HK-2 (cell line): ENCODE data around the gene TEC.
A peak's percentile ranks its signal among the peaks of the same experiment; 100 is the strongest.

Experiments
- DNase-seq: peaks from one replicate; pipeline ENCODE4 v3.0.0-alpha.2; 2018; ENCODE audit not compliant: unreplicated experiment

Gene TEC

DNA sequence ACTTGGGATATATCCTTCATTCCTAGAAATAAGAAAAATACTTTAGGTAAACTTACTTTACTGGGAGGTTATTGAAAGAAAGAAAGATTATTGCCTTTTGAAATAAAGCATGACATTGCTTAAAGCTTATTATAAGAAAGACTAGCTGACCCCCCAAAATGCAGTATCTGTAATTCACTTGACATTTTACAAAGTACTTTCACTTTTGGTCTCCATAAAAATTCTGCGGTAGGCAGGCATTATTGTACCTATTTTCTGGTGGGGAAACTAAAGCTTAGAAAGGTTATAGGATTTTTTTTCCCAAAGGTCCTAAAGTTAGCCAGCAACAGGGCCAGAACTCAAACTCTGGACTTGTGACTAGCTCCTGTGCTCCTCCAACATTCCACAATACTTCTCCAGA, 105.9 kb downstream of the TEC start:
- DNase-seq = no peak

DNA sequence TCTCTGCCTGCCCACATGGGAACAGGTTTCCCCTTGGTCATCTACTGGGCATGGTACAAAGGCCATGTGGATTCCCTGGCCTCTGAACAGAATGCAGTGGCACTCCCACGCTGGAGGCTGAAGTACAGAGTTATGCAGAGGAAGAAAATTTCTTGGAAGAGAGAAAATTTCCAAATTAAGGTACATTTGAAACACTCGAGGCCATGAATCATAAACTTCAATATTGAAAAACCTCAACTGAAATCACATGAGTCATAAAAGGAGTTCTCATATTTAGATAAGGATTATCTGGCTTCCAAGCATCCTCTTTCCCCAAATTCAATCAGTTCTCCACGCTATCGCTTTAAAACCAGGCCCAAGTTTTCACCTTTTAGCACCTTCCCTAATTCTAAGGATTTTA, 107.5 kb downstream of the TEC start:
- DNase-seq = no peak

DNA sequence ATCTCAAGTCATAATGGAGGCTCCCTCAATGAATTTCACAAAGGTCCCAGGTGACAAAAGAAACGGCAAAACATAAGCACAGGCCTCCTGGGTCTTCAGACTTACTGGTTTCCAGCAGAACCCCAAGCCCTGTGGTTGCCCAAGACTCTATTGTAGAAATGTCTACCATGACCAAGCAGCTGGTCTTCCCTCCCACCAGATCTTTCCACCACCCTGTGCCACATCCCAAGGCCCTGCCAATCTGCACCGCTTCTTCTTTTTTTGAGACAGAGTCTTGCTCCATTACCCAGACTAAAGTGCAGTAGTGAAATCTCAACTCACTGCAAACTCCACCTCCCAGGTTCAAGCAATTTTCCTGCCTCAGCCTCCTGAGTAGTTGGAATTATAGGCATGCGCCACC, 112.4 kb downstream of the TEC start:
- no peak for DNase-seq

DNA sequence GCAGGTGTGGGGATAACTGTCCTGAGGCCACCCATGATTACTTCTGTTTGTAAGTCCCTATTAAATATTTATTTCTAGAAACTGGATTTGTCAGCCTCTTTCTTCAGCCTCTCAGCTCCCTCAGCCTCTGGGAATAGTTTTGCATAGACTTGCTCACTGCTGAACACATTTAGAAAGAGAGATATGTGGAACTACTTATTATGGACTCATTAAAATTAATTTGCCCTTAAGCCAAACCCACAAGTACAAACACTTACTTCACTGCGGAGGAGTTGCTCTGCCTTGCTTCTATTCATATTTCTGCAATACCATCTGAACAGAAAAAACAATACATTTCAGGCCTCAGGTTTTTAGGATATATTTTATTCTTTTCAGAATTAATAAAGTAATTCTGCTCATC, 113.2 kb downstream of the TEC start:
- DNase-seq = no peak

- no peak for DNase-seq
Observed at GRCh38 chr4:48153791-48154550, 115.7 kb downstream of the TEC start.

GRCh38 chr4:48152259-48152658, 117.4 kb downstream of the TEC start:
- DNase-seq = no peak

DNA sequence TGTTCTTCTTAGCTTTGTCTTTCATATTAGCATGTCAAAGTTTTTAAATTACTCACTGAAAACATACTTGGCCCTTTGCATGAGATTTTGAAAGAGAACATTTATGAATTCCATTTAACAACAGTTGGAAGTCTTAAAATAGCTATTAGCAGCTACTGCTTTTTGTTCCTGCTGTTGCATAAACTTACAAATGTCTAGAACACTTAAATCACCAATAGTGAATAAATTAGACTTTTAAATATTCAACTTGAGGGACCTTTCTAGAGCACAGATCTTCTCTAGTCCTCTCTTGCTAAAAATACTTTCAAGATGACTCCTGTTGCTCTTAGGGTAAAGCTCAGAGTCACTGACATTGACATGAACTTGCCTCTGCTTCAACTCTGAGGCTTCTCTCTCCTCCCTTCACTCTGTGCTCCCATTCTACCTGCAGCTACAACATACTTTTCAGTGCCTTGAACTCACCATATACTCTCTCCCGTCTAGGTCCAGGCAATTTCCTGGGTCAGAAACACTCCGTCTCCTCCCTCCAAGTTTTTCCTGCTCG, 119.7 kb downstream of the TEC start:
- DNase-seq = no peak

GRCh38 chr4:48147621-48148020, 122.0 kb downstream of the TEC start:
- no peak for DNase-seq

DNA sequence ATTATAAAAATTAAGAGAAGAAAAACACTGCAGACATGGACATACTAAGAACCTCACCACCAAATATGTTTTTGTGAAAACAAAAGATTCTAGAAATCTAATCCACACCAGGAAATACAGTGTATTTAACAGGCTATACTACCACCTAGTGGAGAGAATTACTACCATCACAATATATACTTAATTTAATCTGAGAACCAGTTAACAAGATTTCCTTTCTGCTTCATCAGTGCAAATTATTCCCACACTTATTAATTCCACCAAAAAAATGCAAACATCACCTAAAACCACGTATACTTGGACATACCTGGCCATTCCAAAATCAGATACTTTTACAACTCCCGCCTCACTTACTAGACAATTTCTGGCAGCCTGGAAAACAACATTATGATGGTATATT, 128.6 kb downstream of the TEC start:
- no peak for DNase-seq

GRCh38 chr4:48139691-48140090, 129.9 kb downstream of the TEC start:
- DNase-seq = peak; percentile 25

DNA sequence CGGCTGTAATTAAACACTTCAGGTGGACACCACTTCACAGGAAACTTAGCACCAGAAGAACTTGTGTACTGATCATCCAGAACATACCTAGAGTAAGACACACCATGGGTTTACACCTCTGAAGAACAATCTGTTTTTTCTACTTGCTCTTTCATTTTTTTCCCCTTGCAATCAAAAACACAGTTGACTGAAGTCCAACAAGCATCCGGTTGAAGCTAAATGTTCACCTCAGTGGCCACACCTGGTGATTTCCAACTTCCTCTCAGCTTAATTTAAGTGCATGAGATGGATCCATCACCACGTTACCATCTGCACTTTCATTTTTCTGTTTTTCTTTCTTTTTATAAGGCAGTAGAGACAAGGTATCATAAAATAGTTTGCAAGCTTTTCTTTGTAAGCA, 130.7 kb downstream of the TEC start:
- no peak for DNase-seq

GRCh38 chr4:48138511-48138910, 131.1 kb downstream of the TEC start:
- no peak for DNase-seq

DNA sequence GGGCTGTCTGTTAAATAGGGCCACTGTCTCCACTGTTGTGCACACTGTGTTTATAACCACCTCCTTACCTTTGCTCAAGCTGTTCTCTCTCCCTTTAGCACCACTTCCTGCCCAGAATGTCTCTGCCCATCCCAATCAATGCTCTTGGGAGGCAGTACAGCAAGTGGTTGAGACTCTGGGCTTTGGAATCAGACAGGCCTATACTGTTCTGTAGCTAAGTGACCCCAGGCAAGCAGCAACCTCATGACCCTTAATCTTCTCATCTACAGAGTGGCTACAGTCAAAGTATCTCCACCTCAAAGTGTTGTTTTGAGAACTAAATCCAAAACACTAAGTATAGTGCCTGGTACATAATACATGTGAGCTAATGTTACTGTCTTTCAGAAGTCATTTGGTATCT, 131.8 kb downstream of the TEC start:
- no peak for DNase-seq

DNA sequence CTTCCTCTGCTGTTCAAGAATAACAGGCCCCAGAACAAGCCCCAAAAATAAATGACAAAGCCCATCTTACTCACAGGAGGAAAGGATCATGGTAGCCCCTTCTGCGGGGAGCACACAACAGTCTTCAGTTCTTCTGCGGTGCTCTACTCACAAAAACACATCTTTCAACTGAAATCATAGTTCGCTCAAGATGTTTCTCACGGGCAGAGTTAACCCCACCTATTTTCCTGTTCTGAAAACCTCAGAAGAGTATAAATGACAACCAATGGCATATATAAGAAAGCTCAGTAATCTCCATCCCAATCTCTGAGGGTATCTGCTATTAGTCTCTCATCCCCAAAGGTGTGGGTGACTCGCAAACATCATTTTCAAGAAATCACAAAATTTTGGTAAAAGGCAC, 135.6 kb downstream of the TEC start, which contains the start of gene TXK:
TSS of gene TXK (minus strand) at position 170 of the 400 bp plus-strand sequence. CDS start at position 90, 80 bp downstream.
- DNase-seq = no peak

GRCh38 chr4:48133669-48134068, 136.0 kb downstream of the TEC start:
- DNase-seq = no peak

GRCh38 chr4:48131736-48132135, 137.9 kb downstream of the TEC start:
- no peak for DNase-seq

- DNase-seq = no peak
Observed at GRCh38 chr4:48130100-48130499, 139.5 kb downstream of the TEC start.

GRCh38 chr4:48129307-48130014, 140.2 kb downstream of the TEC start:
- no peak for DNase-seq

- DNase-seq = peak; percentile 77
Observed at GRCh38 chr4:48127682-48128404, 141.8 kb downstream of the TEC start.

DNA sequence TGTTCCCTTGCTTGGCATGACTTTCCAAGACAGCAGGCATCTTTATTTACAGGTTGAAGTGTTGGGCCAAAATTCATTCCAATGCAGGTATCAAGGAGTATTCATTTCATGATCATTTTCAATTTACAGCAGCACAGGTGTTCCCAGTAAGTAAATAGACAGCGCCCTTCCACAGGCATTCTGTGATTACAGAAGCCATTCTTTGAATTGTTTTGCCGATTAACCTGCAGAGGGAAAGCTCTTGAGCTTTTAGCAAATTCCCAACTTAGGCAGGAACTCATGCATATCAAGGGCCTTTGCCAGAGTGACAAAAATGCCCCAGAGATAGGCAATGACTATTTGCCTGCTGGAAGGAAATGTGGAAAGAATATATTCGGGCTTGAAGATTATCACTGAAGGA, 142.4 kb downstream of the TEC start:
- DNase-seq = no peak

GRCh38 chr4:48126621-48127020, 143.0 kb downstream of the TEC start:
- DNase-seq = no peak

- no peak for DNase-seq
Observed at GRCh38 chr4:48124870-48125269, 144.8 kb downstream of the TEC start.
